Islet precursor cell (in vitro differentiated cells): ENCODE results near the gene SORBS1.

Experiments used
- DNase-seq: peaks from one replicate; pipeline ENCODE4 v3.0.0-alpha.2; 2018

The SORBS1 gene

DNA sequence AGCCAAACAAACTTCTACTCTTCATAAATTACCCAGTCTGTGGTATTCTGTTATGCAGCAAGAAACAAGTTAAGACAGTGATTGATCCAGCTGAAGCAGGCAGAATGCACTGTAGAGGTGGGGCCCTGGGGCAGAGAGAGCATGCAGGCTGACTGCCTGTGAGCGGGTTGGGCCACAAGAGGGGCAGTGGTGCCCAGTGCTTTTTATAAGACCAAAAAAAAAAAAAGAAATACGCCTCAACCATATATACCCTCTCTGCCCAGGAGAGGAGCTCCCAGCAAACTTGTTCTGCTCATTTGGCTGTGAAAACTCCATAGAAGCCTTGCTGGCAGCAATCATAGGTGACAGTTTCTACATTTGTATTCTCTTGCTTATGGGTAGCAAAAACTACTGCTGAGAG, 104.7 kb downstream of the SORBS1 start:
- no peak for DNase-seq

- no peak for DNase-seq
Measured at GRCh38 chr10:95454940-95455339, 106.2 kb downstream of the SORBS1 start.

GRCh38 chr10:95454356-95454755, 106.8 kb downstream of the SORBS1 start:
- no peak for DNase-seq

DNA sequence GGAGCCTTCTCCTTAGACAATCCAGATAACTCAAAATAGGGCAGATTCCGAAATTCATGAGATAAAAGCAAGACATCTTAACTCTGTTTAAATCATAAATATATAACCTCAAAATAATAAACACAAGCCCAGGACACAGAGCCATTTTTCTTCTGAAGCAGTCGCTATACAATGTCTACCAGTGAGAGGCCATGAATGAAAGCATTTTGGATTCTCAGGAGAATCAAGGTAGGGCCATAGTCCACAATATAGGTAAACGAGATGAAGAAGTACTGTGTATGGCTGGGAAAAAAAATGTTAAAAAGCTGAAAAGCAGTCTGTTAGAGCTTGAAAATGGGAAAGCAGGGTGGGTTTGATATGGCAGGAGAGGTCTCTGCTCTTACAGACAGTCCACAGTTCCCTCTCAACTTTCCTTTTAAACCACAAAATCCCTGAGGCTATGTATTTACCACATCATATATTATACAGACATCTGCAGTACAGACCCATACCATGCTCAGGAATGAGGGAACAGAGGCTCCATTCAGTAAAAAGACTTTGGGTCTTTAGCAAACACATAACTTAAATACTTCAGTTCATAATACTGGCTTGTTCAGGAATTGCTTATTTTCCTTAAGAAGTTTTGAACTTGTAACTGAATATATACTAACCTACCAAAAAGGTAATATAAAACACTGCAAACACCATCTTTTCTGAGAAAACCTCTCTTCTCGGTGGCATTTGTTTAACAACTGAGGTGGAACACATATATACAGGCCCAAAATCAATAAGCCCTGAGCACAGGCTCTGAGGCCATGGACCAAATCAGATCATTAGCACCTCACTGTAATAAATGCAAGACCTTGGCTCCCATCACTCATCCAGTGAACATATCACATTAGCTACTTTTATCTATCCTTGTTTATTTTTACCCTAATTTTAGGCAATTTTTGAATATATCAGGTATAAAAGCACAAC, 109.3 kb downstream of the SORBS1 start:
- DNase-seq = peak; percentile 69

DNA sequence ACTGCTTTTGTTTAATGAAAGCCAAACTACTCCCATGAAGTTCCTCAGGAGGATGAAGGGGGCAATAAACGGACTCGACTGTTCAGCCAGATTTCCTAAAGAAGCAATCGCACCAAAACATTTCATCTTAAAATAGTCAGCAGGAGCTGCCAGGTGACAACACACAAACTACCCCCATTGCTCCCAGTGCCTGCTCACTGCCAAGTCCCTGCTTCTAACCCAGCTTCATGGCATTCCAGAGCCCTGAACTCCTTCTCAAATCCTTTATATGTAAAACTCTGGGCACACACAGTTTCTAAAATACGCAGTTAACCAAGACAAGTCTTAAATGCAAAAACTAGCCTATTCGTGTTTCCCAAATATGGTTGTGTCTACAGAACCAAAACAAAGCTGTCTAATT, 110.0 kb downstream of the SORBS1 start:
- no peak for DNase-seq

- no peak for DNase-seq
Measured at GRCh38 chr10:95450188-95450587, 111.0 kb downstream of the SORBS1 start.

DNA sequence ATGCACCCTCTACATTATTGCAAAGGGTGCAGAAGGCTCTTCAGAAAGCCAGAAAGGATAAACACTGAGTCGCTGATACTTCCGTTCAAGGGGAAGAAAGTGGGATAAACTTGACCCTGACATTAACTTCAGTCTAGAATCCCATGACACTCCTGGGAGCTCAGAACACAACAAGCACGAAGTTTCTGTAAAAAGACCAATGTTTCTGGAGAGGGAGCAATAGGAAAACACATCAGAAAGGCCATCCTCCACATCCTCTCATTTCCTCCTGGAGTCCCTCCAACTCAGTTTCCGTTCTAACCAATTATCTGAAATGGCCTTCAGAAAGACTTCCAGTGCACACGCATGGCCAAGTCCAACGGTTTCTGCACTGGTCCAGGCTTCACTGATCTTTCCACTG, 113.5 kb downstream of the SORBS1 start:
- no peak for DNase-seq

GRCh38 chr10:95445837-95446486, 115.2 kb downstream of the SORBS1 start:
- peak; percentile 84 for DNase-seq

GRCh38 chr10:95445223-95445836, 115.8 kb downstream of the SORBS1 start:
- DNase-seq = no peak

GRCh38 chr10:95444792-95445191, 116.4 kb downstream of the SORBS1 start:
- no peak for DNase-seq

DNA sequence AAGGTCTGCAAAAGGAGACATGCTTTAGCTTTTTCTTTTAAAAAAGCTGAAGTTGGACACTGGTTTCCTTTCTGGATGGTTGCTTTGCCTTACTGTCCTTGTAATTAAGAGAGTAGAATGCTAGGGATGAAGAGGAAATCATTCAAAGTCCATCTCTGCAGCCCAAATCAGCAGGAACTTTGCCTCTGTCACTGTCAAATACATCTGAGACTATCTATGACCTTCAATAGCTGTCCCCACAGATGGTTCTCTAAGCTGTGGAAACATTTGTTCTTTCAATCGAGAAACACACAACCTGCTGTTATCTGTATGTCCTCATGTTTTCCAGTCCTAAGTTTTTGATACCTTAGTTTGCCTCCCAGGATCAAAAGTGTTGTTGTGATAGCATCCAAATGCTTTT, 117.5 kb downstream of the SORBS1 start:
- no peak for DNase-seq

DNA sequence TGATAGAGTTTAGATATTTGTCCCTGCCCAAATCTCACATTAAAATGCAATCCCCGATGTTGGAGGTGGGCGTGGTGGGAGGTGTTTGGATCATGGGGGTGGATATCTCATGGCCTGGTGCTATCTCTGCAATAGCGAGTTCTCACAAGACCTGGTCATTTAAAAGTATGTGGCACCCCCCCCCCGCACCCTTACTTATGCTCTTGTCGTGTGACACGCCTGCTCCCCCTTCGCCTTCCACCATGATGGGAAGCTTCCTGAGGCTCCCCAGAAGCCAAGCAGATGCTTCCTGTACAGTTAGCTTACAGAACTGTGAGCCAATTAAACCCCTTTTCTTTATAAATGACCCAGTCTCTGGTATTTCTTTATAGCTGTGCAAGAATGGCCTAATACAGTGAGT, 118.8 kb downstream of the SORBS1 start:
- DNase-seq = no peak

GRCh38 chr10:95441547-95441923, 119.6 kb downstream of the SORBS1 start:
- DNase-seq = no peak

- DNase-seq = no peak
Measured at GRCh38 chr10:95440756-95441546, 120.2 kb downstream of the SORBS1 start.

GRCh38 chr10:95440038-95440725, 121.0 kb downstream of the SORBS1 start:
- no peak for DNase-seq

GRCh38 chr10:95438781-95439180, 122.4 kb downstream of the SORBS1 start:
- no peak for DNase-seq

DNA sequence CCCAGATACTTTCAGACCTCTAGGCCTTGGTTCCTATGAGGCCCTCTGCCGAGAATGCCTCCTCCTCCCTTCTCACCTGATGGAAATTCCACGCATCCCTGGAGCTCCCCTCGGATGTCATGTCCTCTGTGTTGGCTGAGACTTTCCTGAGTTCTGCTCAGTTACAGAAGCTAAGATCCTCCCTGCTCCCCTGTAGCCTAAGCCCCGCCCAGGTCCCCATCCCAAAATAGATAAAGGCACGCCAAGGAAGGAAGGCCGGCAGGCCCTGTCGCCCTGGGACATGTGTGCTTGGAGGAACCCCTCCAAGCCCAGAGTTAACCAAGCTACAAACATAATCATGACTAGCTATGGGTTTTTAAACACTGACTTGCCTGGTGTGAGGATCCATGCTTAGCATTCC, 123.5 kb downstream of the SORBS1 start:
- no peak for DNase-seq

- DNase-seq = no peak
Measured at GRCh38 chr10:95435548-95436279, 125.5 kb downstream of the SORBS1 start.

DNA sequence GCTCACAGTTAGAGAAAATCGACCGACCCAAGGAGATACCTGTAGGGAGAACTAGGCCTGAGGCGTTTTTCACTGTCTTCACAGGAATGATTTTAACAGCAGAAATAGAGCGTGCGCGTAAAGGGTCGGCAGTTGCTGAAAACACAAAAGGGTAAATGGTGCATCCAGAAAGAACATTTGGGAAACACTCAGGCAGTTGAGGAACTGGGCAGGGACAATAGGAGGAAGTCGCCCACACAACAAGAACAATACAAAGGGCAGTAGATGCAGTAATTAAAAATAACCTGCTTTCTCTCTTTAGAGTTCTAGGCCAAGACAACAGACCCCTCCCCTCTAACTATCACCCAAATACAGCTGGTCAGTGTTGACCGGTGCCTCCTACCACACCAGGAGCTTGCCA, 126.6 kb downstream of the SORBS1 start:
- DNase-seq = no peak

DNA sequence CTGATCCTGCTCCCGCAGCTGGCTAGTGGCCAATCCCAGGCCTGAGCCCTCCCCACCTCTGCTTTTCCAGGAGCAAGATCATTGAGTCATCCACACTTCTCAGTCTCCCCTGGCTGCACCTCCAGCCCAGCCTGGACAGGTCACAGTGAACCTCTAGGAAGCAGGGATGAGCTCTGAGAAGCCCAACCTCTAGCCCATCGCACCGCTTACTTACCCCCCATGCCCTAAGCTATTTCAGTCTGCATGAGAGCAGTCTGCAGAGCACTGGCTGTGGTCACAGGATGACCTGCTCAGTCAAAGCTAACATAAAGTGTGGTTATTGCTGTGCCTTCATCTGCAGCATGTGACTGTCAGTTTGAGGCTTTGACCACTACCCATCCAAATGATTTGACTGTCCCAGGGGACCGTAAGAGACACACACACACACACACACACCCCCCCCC, 129.2 kb downstream of the SORBS1 start:
- DNase-seq = peak; percentile 65

DNA sequence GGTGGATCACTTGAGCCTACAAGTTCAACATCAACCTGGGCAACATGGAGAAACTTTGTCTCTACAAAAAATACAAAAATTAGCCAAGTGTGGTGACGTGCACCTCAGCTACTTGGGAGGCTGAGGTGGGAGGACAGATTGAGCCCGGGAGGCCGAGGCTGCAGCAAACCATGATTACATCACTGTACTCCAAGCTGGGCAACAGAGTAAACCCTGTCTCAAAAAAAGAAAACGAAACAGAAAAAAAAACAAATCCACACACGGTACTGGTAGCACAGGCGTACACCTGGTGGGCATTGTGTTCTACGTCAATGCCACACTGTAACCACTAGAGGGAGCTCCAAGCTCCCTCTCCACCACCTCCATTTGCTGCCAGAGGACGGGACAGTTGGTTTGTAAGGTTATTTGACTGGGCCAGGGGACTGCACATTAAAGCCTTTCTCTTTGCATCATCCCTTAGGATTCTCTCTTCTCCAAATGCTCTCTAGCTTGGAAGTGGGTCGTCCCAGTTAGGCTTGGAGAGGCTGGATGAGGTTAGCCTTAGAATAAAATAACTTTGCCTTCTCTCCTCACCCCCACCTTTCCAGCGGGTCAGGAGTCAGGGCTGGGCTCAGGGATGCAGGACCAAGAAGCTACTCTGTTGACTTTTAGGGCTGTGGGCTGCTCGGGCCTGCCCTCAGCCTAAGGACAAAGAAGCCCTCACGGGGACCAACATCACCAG, 130.8 kb downstream of the SORBS1 start:
- DNase-seq = peak; percentile 85
